Vagina (tissue), 2 donors: Measurements from ENCODE around the gene ROGDI. TPM values are rescaled to one million over a fixed set of nuclear protein-coding genes. Genes with fewer than 3 reads are reported as not detected.

Source experiments
- DNase-seq, 2 donors: peaks; one replicate each; pipeline ENCODE4 v3.0.0-alpha.2; 2017; ENCODE audit errors: extremely low spot score in 2 of 2
- H3K27ac ChIP-seq: fragments of 200-600 bp; sonication (generic); one replicate; pipeline ENCODE4 v1.5.1; 2019
- H3K27me3 ChIP-seq: fragments of 200-600 bp; sonication (generic); one replicate; pipeline ENCODE4 v1.5.1; 2019
- H3K36me3 ChIP-seq, 2 donors: fragments of 200-600 bp; sonication (generic); one replicate each; pipeline ENCODE4 v1.5.1; 2017 to 2019
- H3K4me1 ChIP-seq: fragments of 200-600 bp; sonication (generic); one replicate; pipeline ENCODE4 v1.5.1; 2019
- H3K4me3 ChIP-seq, 2 donors: fragments of 200-600 bp; sonication (generic); 1 replicate in 1 of 2; 2 replicates in 1 of 2; pipeline ENCODE4 v1.5.1; 2016 to 2019
- H3K9me3 ChIP-seq: fragments of 200-600 bp; sonication (generic); one replicate; pipeline ENCODE4 v1.5.1; 2019
- CTCF ChIP-seq, 3 experiments: fragments of 450-650 bp in 2 of 3; fragments of 200-600 bp in 1 of 3; sonication (generic) in 1 of 3; IDR thresholded peaks; one replicate each; pipeline ENCODE4 v1.5.1; 2017 to 2019; ENCODE audit warnings: antibody characterized with exemption in 3 of 3, mild to moderate bottlenecking in 2 of 3, moderate library complexity in 2 of 3
- POLR2A ChIP-seq, 2 donors: fragments of 450-650 bp; IDR thresholded peaks; one replicate each; pipeline ENCODE4 v1.6.1; 2017; ENCODE audit warnings: antibody characterized with exemption in 2 of 2, mild to moderate bottlenecking in 2 of 2, moderate library complexity in 2 of 2
- POLR2AphosphoS5 ChIP-seq, 2 donors: sonication (generic); formaldehyde crosslinking; IDR thresholded peaks; one replicate each; pipeline ENCODE4 v1.9.0; 2017; ENCODE audit warnings: antibody characterized with exemption in 2 of 2, mild to moderate bottlenecking in 2 of 2, low read depth in 1 of 2; ENCODE audit not compliant: insufficient read depth in 1 of 2
- intact Hi-C: fragments of 100-400 bp; cut with DNase I; formaldehyde crosslinking; loops from one replicate; pipeline ENCODE4 v1.15.1; 2023
- total RNA-seq: library from RNA; depleted of rRNA; stranded (reverse); fragments of >200 nt; gene quantifications from one replicate; pipeline ENCODE4 v1.2.3, GENCODE V29; 2016

Gene ROGDI
- total RNA-seq, 1 donor from 2014 or later, result 14.0 TPM

GRCh38 chr16:4762205-4762604 is 40.2 kb downstream of the ROGDI start:
- DNase-seq, result no peak
- TF ChIP-seq CTCF (IDR thresholded peaks at IDR 0.05), result no peak
- TF ChIP-seq POLR2AphosphoS5 (IDR thresholded peaks at IDR 0.05; ENCODE audit: insufficient read depth in 1 of 2, low read depth in 1 of 2), result no peak
- no peak for TF ChIP-seq POLR2A (IDR thresholded peaks at IDR 0.05)
- Histone ChIP-seq H3K27ac (no peak overlapping the region), H3K36me3 (peaks cover 0 to 57% of the 10 kb centered on the region in 2 donors), H3K4me3 (no peak overlapping the region), H3K4me1 (peaks cover 28% of the 10 kb centered on the region), H3K27me3 (no peaks in the 10 kb centered on the region), H3K9me3 (no peaks in the 10 kb centered on the region)
- intact Hi-C loops, result no loop called here

- no peaks in the 10 kb centered on the region for H3K27me3 ChIP-seq
- no peak for TF ChIP-seq POLR2AphosphoS5 (IDR thresholded peaks at IDR 0.05; ENCODE audit: insufficient read depth in 1 of 2, low read depth in 1 of 2)
- no peak for TF ChIP-seq POLR2A (IDR thresholded peaks at IDR 0.05)
- no peak for TF ChIP-seq CTCF (IDR thresholded peaks at IDR 0.05)
- no peak overlapping the region for H3K27ac ChIP-seq
- no peaks in the 10 kb centered on the region for H3K9me3 ChIP-seq
- no peak for DNase-seq
- intact Hi-C loops, result no loop called here
- H3K4me3 ChIP-seq, result no peak overlapping the region
- peaks cover 15% of the 10 kb centered on the region for H3K4me1 ChIP-seq
- peaks cover 0 to 73% of the 10 kb centered on the region in 2 donors for H3K36me3 ChIP-seq
Measured at GRCh38 chr16:4760221-4760910, 42.1 kb downstream of the ROGDI start.

- Histone ChIP-seq H3K27me3 (no peaks in the 10 kb centered on the region), H3K4me3 (no peak overlapping the region), H3K36me3 (peaks cover 0 to 89% of the 10 kb centered on the region in 2 donors), H3K4me1 (no peaks in the 10 kb centered on the region), H3K9me3 (no peaks in the 10 kb centered on the region), H3K27ac (no peak overlapping the region)
- no peak for TF ChIP-seq POLR2AphosphoS5 (IDR thresholded peaks at IDR 0.05; ENCODE audit: insufficient read depth in 1 of 2, low read depth in 1 of 2)
- no peak for TF ChIP-seq POLR2A (IDR thresholded peaks at IDR 0.05)
- no peak for TF ChIP-seq CTCF (IDR thresholded peaks at IDR 0.05)
- DNase-seq, result no peak
- intact Hi-C loops, result no loop called here
Measured at GRCh38 chr16:4755687-4756086, 46.7 kb downstream of the ROGDI start.

GRCh38 chr16:4754865-4755264 is 47.6 kb downstream of the ROGDI start:
- H3K4me1 ChIP-seq, result no peaks in the 10 kb centered on the region
- H3K36me3 ChIP-seq, result peaks cover 0 to 88% of the 10 kb centered on the region in 2 donors
- TF ChIP-seq POLR2AphosphoS5 (IDR thresholded peaks at IDR 0.05; ENCODE audit: insufficient read depth in 1 of 2, low read depth in 1 of 2) (no peak), POLR2A (IDR thresholded peaks at IDR 0.05) (no peak), CTCF (IDR thresholded peaks at IDR 0.05) (no peak)
- intact Hi-C loops, result no loop called here
- no peak for DNase-seq
- no peaks in the 10 kb centered on the region for H3K9me3 ChIP-seq
- H3K27me3 ChIP-seq, result no peaks in the 10 kb centered on the region
- no peak overlapping the region for H3K27ac ChIP-seq
- H3K4me3 ChIP-seq, result no peak overlapping the region

- H3K9me3 ChIP-seq, result no peaks in the 10 kb centered on the region
- H3K4me1 ChIP-seq, result no peaks in the 10 kb centered on the region
- no peak overlapping the region for H3K27ac ChIP-seq
- H3K4me3 ChIP-seq, result no peak overlapping the region
- intact Hi-C loops, result no loop called here
- no peak for DNase-seq
- H3K27me3 ChIP-seq, result no peaks in the 10 kb centered on the region
- peaks cover 0 to 76% of the 10 kb centered on the region in 2 donors for H3K36me3 ChIP-seq
- TF ChIP-seq CTCF (IDR thresholded peaks at IDR 0.05), result no peak
- no peak for TF ChIP-seq POLR2A (IDR thresholded peaks at IDR 0.05)
- no peak for TF ChIP-seq POLR2AphosphoS5 (IDR thresholded peaks at IDR 0.05; ENCODE audit: insufficient read depth in 1 of 2, low read depth in 1 of 2)
Measured at GRCh38 chr16:4753227-4753626, 49.2 kb downstream of the ROGDI start.
